Lung (tissue), 12 donors: ENCODE measurements around the gene SVBP. TPM values are rescaled to one million over a fixed set of nuclear protein-coding genes. Genes with fewer than 3 reads are reported as not detected.

ENCODE experiments used
- ATAC-seq: fragments of 200-7000 bp; cut with Tn5 transposase; one replicate; pipeline ENCODE4 v1.9.1; 2020; ENCODE audit warnings: moderate number of reproducible peaks; ENCODE audit not compliant: insufficient read depth, low FRiP score
- DNase-seq, 3 donors: peaks; one replicate each; pipeline ENCODE4 v3.0.0-alpha.2; 2013 to 2017
- H3K27ac ChIP-seq, 2 donors: one replicate each; pipeline ENCODE4 v1.5.1; 2013; ENCODE audit warnings: mild to moderate bottlenecking in 2 of 2, moderate library complexity in 2 of 2, control low read depth in 1 of 2, inconsistent platforms in 1 of 2, low read depth in 1 of 2, low read length in 1 of 2
- H3K27me3 ChIP-seq, 3 donors: one replicate each; pipeline ENCODE4 v1.5.1; 2013; ENCODE audit warnings: low read length in 2 of 3; ENCODE audit not compliant: control insufficient read depth in 3 of 3, insufficient read depth in 3 of 3
- H3K36me3 ChIP-seq, 4 donors: one replicate each; pipeline ENCODE4 v1.5.1; 2013; ENCODE audit warnings: low read length in 4 of 4, mild to moderate bottlenecking in 1 of 4, moderate library complexity in 1 of 4; ENCODE audit not compliant: control insufficient read depth in 4 of 4, insufficient read depth in 4 of 4
- H3K4me1 ChIP-seq, 5 donors: one replicate each; pipeline ENCODE4 v1.5.1; 2013; ENCODE audit warnings: low read length in 5 of 5, mild to moderate bottlenecking in 2 of 5, moderate library complexity in 1 of 5; ENCODE audit not compliant: control insufficient read depth in 5 of 5, insufficient read depth in 5 of 5
- H3K4me3 ChIP-seq: one replicate; pipeline ENCODE4 v1.5.1; 2013; ENCODE audit warnings: mild to moderate bottlenecking, control low read depth, moderate library complexity
- H3K9ac ChIP-seq, 2 donors: one replicate each; pipeline ENCODE4 v1.5.1; 2013; ENCODE audit warnings: low read length in 2 of 2, control low read depth in 1 of 2; ENCODE audit not compliant: insufficient read depth in 1 of 2
- H3K9me3 ChIP-seq, 4 donors: one replicate each; pipeline ENCODE4 v1.5.1; 2013; ENCODE audit warnings: low read length in 3 of 4, mild to moderate bottlenecking in 1 of 4, moderate library complexity in 1 of 4; ENCODE audit not compliant: control insufficient read depth in 4 of 4, insufficient read depth in 3 of 4
- CTCF ChIP-seq: IDR thresholded peaks from 2 replicates; pipeline ENCODE4 v1.5.1; 2012; ENCODE audit warnings: mild to moderate bottlenecking; ENCODE audit errors: control extremely low read depth, extremely low read depth
- WGBS, 2 donors: extraction: QIAGEN DNeasy Blood & Tissue Kit; methylation state at CpG; one replicate each; pipeline ENCODE4 v1.1.7; 2013; 5-methylcytosine and 5-hydroxymethylcytosine counted together
- polyA plus RNA-seq, 2 donors: library from polyadenylated mRNA; stranded (reverse); fragments of 200-250 nt; gene quantifications; one replicate each; pipeline ENCODE4 v1.2.1, GENCODE V29; 2013
- total RNA-seq, 2 donors: library from RNA; depleted of rRNA in 1 of 2; stranded (reverse); fragments of >200 nt in 1 of 2; gene quantifications; one replicate each; pipeline ENCODE4 v1.2.1, GENCODE V29; 2014 to 2021
- donor health status: control.
- donor health status: control.
- donor health status: Bipolar disorder and iron deficiency.
- donor health status: healthy.
- donor health status: DM: yes; HTN: yes; CAD: no.

The SVBP gene
- total and polyA plus RNA-seq, 4 donors = 12.5 to 35.3 (median 26.0) TPM

- no peak overlapping the region for H3K27ac ChIP-seq
- no peak overlapping the region for H3K9ac ChIP-seq
- no peaks in the 10 kb centered on the region for H3K27me3 ChIP-seq
- TF ChIP-seq CTCF = no peak
- no peak for ATAC-seq
- 69 to 84% methylated on average over 2 of the region's 2 CpGs for WGBS, 2 donors
- no peaks in the 10 kb centered on the region for H3K9me3 ChIP-seq
- H3K36me3 ChIP-seq = peaks cover 0 to 4% (median 0%) of the 10 kb centered on the region in 4 donors
- no peak for DNase-seq
- no peak overlapping the region for H3K4me3 ChIP-seq
- peaks cover 0 to 8% (median 4%) of the 10 kb centered on the region in 5 donors for H3K4me1 ChIP-seq
Measured at GRCh38 chr1:42822800-42823392, 5.7 kb upstream of the SVBP start.

- H3K4me1 ChIP-seq = peaks cover 4 to 13% (median 5%) of the 10 kb centered on the region in 5 donors
- H3K9ac ChIP-seq = no peak overlapping the region
- H3K27me3 ChIP-seq = no peaks in the 10 kb centered on the region
- H3K27ac ChIP-seq = no peak overlapping the region
- peaks cover 0 to 4% (median 0%) of the 10 kb centered on the region in 4 donors for H3K36me3 ChIP-seq
- TF ChIP-seq CTCF = no peak
- no peak overlapping the region for H3K4me3 ChIP-seq
- 98 to 99% methylated on average over 2 of the region's 2 CpGs for WGBS, 2 donors
- ATAC-seq (no peak), DNase-seq (no peak)
- no peaks in the 10 kb centered on the region for H3K9me3 ChIP-seq
Measured at GRCh38 chr1:42821690-42822089, 4.5 kb upstream of the SVBP start.

GRCh38 chr1:42820813-42821212 is 3.6 kb upstream of the SVBP start:
- peaks cover 0 to 4% (median 0%) of the 10 kb centered on the region in 4 donors for H3K36me3 ChIP-seq
- ATAC-seq (no peak), DNase-seq (no peak)

More at GRCh38 chr1:42820813-42821212, 3.6 kb upstream of the SVBP start:
- Histone ChIP-seq H3K27ac (no peak overlapping the region), H3K4me1 (peaks cover 4 to 21% (median 8%) of the 10 kb centered on the region in 5 donors), H3K9me3 (no peaks in the 10 kb centered on the region), H3K27me3 (no peaks in the 10 kb centered on the region), H3K4me3 (no peak overlapping the region), H3K9ac (no peak overlapping the region)
- TF ChIP-seq CTCF = no peak
- WGBS, 2 donors = 65 to 72% methylated on average over 1 of the region's 1 CpG
